Epithelial cell of prostate (primary cell): ENCODE measurements around the gene KCNH1.

ENCODE experiments used
- DNase-seq: peaks from one replicate; pipeline ENCODE4 v3.0.0-alpha.2; 2011; ENCODE audit warnings: low read depth, low spot score
- H3K27ac ChIP-seq: fragments of 450-650 bp; 2 replicates; pipeline ENCODE4 v1.5.1; 2017; ENCODE audit warnings: mild to moderate bottlenecking

The KCNH1 gene

GRCh38 chr1:210629276-210629675, 504.7 kb downstream of the KCNH1 start:
- no peak overlapping the region for H3K27ac ChIP-seq
- DNase-seq: no peak

- H3K27ac ChIP-seq: no peak overlapping the region
- no peak for DNase-seq
Observed at GRCh38 chr1:210627755-210628154, 506.2 kb downstream of the KCNH1 start.
